Stimulated activated CD8-positive, alpha-beta memory T cell treated with anti-CD3 and anti-CD28 coated beads, Interleukin-7, amount 100 ng/mL, for 24 hours (primary cell): Measurements from ENCODE around the gene FAM3A.

Experiments used
- DNase-seq: peaks from one replicate; pipeline ENCODE4 v3.0.0-alpha.2; 2020; ENCODE audit warnings: low read depth

Gene FAM3A

DNA sequence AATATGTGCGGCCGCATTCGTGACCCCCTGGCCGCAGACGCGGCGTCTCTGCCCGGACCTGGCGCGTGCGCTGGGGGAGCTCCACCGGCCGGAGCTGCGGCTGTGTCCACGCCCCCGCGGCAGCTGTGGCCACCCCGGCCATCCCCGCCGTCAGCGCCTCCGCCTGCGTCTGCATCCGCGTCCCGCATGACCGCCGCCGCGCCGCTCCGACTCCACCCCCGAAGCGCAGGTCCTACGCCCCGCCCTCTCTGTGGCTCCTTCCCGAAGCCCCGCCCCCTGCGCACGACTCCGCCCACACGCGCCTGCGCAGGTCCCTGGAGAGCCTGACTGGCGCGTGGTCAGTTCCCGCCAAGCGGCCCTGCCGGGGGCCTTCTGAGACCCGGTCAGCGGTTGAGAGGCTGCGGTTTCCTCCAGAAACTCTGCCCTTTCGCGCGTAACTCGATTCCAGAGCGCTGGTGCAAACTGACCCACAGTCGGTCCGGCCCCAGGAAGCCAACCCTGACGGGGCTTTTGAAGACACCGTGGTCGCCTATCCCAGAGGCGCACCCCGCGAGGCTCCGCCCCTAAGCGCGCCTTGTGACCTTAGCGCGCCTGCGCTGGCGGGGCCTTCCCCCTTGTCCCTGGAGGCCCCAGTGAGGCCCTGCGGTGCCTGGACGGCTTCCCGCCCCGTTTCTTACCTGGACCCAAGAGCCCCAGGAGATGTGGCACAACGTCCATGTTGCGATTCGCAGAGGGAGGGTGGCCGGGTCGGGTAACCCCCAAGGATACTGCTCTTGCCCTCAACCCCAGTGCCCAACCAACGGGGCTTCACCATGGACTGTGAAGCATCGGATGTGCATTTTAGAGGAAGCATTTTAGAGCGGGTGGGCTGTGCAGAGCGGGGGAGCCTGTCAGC lies 37.1 kb downstream of the FAM3A start, which contains the start of gene LAGE3:
Gene LAGE3 (minus strand): TSS at position 554 of the 895 bp plus-strand sequence. CDS start 366 bp downstream, at position 188.
- DNase-seq = peak; percentile 81

DNA sequence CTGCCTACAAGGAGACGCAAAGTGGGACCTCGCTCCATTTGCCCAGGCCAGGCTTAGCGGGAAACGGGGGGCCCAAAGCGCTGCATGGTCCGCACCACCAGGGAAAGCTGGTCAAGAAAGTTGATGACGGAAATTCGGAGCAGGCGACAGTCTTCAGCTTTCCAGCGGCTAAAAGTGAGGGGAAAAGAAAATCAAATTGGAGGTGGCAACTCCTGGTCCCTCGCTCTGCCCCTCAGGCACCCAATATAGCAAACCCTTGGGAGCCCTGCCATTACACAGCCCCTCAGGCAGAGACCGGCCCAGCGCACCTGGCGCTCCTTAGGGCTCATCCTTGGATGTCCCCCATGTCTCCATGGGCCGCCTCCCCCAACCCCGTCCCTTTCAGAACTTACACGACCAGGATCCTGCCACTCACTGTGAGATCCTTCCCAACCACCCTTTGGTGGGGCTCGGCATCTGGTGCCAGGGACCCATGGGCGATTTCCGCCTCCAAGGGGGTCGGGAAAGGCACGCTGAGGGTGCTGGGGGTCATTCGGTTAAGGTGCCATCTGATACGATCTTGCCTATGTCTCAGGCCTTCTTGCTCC lies 38.0 kb downstream of the FAM3A start:
- no peak for DNase-seq

DNA sequence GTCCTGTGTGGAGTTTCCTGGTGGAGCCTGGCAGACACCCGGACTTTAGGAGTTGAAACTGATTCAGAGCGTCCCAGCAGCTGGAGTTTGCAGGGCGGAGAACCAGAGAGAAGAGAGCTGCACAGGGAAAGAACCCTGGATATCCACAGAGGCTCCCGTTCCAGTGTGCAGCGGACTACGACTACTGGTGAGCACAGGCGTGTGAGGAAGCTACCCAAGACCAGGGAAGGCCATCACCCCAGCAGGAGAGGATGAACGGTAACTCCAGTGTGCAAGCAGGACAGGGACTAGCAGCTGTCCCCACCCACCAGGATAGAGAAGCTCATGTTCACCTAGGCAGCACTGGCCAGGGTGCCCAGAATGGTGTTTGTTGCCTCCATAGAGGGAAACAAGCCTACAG lies 39.2 kb downstream of the FAM3A start:
- DNase-seq = no peak

DNA sequence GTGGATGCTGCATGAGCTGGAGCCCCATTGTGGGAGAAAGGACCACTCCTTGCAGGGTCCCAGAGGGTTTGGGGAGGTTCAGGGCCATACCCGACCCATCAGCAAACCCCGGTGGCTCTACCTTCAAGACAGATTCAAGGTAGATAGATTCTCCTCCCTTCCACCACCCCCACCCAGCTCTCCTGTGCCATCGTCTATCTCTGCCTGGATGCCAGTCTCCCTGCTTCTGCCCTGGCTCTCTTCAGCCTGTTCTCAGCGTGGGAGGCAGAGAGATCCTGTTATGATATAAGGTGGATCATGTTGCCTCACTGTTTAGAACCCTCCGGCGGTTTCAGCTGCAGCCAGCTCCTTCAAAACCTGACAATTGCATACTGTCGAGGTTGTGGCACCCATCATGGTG lies 42.3 kb downstream of the FAM3A start:
- DNase-seq = no peak

DNA sequence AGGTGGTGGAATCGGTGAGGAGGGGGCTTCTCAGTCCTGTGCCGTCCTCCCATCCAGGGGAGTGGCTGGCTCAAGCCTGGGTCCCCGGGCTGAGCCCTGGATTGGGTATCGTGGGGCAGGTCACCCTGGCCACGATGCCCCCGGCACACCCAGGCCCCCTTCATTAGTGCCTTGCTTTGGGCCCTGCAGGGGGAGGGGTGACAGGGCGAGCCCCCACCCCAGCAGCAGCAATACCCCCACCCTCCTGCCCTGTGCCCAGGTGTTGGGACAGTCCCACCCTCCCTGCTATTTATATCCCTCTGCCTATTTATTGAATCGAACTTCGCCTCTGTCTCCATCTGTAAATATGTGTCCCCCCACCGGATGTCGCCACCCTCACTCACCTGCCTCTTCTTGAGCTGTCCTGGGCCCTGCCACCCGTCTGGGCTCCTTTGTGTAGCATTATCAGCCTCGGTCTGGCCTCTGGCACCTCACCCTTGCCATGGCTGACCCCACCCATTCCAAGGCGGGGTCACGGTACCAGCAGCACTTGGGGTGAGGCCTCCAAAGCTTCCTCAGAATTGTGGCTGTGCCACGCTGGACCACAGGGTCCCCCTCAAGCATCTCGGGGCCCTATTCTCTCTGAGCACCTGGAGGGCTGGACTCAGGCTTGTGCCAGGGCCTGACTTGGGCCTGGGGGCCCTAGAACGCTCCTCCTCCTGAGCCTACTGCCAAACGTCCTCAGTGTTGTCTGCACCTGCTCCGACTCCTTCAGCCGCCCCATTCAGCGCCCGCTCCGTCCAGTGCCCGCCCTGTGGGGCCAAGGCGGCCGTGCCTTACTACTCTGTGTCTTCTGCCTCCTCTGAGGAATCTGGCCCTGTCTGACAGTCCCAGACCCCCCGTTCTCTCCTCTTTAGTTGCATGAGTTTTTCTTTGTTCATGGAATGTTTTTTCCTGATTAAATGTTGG lies 43.1 kb downstream of the FAM3A start:
- DNase-seq = no peak

DNA sequence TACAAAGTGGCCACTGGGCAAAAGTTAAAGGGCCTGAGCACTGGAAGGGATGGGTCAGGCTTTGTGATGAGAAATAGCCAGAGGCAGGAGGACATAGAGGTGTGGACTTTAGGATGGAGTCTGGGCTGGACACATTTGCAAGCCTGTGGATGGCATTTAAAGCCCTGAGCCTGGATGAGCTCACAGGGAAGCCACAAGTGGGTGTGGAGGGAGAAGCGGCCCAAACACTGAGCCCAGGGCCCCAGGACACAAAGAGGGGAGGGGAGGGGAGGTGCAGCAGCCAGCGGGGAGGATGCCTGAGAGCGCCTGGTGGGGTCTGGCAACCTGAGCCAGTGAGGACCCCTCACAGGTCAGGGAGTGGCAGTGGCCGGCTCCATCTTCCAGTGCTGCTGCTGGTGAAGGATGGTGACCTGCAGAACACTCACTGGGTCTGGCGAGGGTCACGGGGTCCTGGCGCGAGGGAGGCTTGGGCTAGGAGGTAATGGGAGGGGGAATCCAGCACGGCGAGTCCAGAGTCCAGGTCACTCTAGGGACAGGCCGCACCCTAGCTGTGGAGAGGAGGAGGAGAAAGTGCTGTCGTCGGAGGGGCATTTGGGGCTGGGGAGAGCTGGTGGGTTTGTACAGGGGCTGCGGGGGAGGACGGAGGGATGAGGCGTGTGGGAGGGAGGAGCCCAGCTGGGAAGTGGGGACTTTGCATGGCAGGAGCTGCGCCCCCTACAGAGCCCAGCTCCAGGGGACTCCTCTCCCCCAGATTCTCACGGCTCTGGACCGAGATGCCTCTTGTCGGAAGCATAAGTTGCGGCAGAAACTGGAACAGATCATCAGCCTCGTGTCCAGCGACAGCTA lies 44.0 kb downstream of the FAM3A start:
- DNase-seq = no peak

DNA sequence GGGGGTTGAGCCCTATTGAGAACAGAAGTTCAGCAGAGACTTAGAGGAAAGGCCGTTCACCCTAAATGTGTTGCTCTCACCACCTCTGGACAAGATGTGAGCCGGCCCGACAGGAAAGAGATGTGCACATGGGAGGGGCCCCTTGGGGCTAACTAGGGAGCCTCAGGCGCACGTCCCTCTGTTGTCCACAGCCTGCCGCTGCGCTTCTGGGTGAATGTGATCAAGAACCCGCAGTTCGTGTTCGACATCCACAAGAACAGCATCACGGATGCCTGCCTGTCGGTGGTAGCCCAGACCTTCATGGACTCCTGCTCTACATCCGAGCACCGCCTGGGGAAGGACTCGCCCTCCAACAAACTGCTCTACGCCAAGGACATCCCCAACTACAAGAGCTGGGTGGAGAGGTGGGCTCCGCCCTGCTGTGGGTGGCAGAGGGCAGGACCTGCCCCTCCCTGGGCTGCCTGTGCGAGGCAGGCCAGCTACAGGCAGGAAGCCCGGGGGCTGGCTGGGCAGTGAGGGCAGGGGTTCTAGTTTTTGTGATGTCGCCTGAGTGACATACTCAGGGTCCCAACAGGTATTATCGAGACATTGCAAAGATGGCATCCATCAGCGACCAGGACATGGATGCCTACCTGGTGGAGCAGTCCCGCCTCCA lies 45.0 kb downstream of the FAM3A start:
- DNase-seq = no peak

DNA sequence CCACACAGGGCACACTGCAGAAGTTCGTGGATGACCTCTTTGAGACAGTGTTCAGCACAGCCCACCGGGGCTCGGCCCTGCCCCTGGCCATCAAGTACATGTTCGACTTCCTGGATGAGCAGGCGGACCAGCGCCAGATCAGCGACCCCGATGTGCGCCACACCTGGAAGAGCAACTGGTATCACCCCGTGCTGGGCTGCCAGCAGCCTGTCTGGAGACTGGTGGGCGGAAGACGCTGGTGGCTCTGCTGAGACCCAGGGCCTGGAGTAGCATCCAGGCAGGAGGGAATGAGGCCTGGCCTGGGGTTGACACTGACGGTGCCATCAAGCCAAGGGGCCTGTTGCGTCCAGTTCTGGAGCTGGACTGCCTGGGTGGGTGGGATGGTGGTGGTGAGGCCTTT lies 45.6 kb downstream of the FAM3A start:
- DNase-seq = no peak

DNA sequence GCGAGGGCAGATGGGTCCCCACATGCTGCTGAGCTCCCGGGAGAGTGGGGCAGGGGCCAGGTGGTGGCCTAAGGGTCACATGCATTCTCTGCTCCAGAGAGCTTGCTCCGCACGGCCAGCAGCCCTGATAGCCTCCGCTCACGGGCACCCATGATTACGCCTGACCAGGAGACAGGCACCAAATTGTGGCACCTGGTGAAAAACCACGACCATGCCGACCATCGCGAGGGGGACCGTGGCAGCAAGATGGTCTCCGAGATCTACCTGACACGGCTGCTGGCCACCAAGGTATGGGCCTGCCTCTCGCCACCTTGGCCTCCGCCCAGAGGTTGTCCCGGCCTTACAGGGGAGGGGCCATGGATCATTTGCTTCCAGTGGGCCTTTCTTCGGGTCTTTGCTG lies 46.2 kb downstream of the FAM3A start:
- DNase-seq = no peak

DNA sequence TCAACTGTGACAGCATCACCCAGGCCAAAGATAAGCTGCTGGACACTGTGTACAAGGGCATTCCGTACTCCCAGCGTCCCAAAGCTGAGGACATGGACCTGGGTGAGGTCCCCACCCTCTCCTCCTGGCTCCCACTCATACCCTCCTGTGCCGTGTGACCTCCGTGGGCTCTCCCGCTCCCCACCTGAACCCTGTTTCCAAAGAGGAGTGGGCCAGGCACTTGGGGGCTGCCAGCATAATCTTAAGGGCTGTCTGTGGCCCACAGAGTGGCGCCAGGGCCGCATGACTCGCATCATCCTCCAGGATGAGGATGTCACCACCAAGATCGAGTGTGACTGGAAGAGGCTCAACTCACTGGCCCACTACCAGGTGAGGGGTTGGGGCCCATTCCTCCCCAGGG lies 46.9 kb downstream of the FAM3A start:
- DNase-seq = no peak

DNA sequence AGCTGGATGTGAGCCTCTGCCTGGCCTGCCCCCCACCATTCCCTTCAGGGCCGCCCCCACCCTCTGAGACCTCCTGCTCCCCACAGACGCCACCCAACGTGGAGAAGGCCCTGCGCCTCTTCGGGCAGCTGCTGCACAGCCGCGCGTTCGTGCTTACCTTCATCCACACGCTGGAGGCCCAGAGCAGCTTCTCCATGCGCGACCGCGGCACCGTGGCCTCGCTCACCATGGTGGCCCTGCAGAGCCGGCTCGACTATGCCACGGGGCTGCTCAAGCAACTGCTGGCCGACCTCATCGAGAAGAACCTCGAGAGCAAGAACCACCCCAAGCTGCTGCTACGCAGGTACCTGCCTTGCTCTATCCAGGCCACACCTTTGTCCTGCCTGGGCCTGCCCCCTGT lies 47.8 kb downstream of the FAM3A start:
- DNase-seq = no peak

DNA sequence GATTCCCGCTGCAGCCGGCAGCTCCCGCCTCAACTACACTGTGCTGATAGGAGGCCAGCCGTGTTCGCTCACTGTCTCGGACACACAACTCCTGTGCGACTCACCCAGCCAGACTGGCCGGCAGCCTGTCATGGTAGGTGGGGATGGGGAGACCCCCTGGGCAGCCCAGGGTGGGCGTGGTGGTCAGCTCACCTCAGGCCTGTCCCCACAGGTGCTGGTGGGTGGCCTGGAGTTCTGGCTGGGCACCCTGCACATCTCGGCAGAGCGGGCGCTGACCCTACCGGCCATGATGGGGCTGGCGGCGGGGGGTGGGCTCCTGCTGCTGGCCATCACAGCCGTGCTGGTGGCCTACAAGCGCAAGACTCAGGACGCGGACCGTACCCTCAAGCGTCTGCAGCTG lies 48.5 kb downstream of the FAM3A start:
- DNase-seq = no peak

DNA sequence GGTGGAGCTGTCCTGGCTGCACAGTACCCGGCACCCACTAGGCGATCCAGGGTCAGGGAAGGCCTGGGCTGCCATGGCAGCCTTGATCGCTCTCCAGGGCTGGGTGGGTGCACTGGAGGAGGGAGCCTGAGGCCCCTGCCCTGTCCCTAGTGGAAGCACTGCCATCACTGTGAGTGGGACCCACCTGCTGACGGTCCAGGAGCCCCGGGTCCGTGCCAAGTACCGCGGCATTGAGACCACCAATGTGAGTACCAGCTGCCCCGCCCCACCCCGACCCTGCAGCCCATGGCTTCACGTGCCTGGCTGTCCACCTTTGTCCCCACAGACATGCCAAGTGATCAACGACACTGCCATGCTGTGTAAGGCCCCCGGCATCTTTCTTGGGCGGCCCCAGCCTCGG lies 49.1 kb downstream of the FAM3A start:
- no peak for DNase-seq

DNA sequence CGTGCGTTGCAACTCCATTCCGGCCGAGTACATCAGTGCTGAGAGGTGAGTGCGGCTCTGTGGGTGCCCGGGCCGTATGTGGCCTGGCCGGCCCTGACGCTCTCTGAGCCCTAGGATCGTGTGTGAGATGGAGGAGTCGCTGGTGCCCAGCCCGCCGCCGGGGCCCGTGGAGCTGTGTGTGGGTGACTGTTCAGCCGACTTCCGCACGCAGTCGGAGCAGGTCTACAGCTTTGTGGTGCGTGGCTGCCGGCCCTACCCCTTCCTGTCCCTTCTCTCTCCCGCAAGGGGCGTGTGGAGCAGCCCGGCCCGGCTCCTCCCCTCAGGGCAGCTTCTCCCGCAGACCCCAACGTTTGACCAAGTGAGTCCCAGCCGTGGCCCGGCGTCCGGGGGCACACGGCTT lies 50.0 kb downstream of the FAM3A start:
- no peak for DNase-seq

DNA sequence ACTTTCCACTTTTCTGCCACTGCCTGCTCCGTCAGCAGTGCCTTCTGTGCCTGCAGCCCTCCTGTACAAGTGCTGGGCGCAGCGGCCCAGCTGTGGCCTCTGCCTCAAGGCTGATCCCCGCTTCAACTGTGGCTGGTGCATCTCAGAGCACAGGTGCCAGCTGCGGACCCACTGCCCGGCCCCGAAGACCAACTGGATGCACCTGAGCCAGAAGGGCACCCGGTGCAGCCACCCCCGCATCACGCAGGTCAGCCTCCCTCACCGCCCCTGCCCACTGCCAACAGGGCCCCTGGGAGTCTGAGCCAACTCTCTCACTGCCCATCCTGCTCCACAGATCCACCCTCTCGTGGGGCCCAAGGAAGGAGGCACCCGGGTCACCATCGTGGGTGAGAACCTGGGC lies 50.4 kb downstream of the FAM3A start:
- DNase-seq = no peak

DNA sequence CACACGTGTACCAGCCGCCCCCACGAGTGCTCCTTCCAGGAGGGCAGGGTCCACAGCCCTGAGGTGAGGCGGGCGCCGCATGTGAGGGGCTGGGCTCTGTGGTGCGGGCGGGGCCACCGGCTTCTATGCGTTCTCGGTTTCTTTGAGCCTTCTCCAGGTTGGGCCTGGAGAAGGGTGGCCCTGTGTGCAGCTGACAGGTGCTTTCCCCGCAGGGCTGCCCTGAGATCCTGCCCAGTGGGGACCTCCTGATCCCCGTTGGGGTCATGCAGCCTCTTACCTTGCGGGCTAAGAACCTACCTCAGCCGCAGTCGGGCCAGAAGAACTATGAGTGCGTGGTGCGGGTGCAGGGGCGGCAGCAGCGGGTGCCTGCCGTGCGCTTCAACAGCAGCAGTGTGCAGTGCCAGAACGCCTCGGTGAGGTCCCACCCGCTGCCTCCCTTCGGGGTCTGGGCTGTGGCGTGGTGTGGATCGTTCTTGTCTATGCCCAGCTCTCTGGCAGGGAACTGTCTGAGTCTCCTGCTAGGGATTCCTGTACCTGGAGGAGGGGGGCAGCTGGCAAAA lies 51.1 kb downstream of the FAM3A start:
- DNase-seq = no peak

DNA sequence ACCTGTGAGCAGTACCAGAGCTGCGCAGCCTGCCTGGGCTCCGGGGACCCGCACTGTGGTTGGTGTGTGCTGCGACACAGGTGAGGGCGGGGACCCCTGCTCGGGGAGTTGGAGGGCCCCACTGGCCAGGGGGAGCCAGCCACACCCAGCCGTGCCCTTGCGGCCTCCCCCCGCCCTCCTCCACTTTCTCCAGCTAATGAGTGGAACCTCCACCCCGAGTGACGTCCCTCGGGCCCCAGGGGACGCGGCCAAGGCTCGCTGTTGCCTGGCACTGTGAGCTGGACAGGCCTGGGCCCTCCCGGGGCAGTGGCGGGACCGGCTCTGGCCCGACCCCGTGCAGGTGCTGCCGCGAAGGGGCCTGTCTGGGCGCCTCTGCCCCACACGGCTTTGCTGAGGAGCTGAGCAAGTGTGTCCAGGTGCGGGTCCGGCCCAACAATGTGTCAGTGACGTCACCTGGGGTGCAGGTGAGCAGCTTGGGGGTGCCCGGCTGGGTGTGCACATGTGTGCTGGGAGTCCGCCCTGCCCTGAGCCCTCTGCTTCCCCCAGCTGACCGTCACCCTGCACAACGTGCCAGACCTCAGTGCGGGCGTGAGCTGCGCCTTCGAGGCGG lies 52.3 kb downstream of the FAM3A start:
- DNase-seq = no peak

DNA sequence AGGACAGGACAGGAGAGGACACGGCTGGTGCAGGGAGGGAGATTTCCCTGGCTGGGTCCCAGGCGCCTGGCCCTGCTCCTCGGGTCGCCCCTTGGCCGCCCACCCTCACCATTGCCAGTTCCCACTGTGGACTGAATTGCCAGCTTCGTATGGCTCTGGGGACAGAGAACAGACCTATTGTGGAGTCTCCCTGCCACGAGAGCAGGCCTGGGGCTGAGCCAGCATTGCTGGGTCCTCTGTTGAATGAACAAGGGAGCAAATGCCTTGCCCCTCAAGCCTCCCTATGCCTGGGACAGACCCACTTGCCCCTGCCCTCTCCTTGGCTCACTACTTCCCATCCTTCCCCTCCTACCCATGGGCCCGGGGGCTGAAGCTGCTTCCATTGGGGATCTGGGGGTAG lies 53.6 kb downstream of the FAM3A start:
- no peak for DNase-seq

DNA sequence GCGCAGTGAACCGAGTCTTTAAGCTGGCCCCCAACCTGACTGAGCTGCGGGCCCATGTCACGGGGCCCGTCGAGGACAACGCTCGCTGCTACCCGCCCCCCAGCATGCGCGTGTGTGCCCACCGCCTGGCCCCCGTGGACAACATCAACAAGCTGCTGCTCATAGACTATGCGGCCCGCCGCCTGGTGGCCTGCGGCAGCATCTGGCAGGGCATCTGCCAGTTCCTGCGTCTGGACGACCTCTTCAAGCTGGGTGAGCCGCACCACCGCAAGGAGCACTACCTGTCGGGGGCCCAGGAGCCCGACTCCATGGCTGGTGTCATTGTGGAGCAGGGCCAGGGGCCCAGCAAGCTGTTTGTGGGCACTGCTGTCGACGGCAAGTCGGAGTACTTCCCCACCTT lies 55.7 kb downstream of the FAM3A start:
- no peak for DNase-seq

DNA sequence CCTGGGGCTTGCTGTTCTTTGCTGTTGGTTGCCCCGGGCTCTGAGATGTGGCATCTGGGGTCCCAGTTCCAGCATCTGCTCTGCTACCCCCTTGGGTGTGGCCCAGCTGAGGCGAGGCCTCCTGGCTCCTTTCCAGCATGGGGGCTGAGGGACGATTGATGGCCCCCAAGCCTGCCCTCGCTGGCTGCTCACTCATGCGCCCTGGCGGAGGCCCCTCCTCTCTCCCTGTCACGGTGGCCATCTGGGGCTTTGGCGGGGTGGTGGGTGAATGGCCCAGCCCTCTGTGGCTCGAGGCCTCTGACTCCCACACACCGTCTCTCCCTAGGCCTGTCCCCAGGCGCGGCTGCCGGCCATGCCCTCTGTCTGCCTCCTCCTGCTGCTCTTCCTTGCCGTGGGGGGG lies 56.2 kb downstream of the FAM3A start:
- no peak for DNase-seq
